Adipocyte (in vitro differentiated cells): ENCODE measurements around the gene ZMIZ1.

Source experiments
- DNase-seq: peaks from one replicate; pipeline ENCODE4 v3.0.0-alpha.2; 2015; ENCODE audit warnings: low read depth
- H3K27me3 ChIP-seq: replicated peaks from 2 replicates; pipeline ENCODE4 v1.7.0; 2013; ENCODE audit warnings: mild to moderate bottlenecking, low read length, moderate library complexity; ENCODE audit not compliant: control insufficient read depth, insufficient read depth
- H3K36me3 ChIP-seq: 2 replicates; pipeline ENCODE4 v1.7.0; 2013; ENCODE audit warnings: low read length, mild to moderate bottlenecking, moderate library complexity; ENCODE audit not compliant: control insufficient read depth, insufficient read depth, severe bottlenecking
- H3K4me1 ChIP-seq: 2 replicates; pipeline ENCODE4 v1.7.0; 2013; ENCODE audit warnings: mild to moderate bottlenecking, low read length, moderate library complexity; ENCODE audit not compliant: control insufficient read depth, insufficient read depth
- H3K4me3 ChIP-seq: 2 replicates; pipeline ENCODE4 v1.7.0; 2013; ENCODE audit warnings: mild to moderate bottlenecking, low read length, moderate library complexity
- H3K9ac ChIP-seq: 2 replicates; pipeline ENCODE4 v1.7.0; 2013; ENCODE audit warnings: mild to moderate bottlenecking, low read length, moderate library complexity
- H3K9me3 ChIP-seq: 2 replicates; pipeline ENCODE4 v1.7.0; 2013; ENCODE audit warnings: mild to moderate bottlenecking, low read length, moderate library complexity; ENCODE audit not compliant: control insufficient read depth

The ZMIZ1 gene

DNA sequence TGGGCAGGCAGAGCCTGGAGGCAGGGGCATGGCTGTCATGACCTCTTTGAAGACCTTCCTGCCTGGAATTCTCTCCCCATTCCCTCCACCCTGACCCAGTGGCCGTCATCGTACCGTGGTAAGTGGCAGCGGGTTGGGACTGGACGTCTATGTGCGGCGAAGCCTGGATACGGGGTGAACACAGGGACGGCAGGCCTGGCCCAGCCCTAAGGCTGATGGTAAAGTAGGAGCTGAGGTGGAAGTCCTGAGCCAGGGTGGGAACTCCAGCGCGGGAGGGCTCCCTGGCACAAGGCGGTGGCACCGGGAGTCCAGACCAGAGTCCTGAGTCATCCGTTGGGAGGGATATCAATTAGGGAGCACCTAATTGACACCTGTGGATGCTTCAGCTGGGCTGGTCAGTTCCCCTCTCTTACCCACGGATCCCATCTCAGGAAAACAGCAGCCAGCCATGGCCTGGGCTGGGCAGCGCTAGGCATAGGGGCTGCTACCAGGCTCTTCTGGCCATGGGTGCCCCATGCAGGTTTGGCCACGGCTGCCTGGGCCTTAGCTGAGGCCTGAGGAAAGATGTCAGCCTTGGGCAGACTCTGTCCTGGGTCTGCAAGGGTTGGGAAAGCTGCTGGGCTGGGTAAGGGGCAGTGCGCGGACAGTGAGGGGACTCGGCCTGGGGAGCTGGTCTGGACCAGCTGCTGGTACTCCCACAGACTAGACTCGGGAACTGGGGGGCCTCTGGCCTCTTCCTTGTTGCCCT lies 281.8 kb downstream of the ZMIZ1 start:
- H3K36me3 ChIP-seq = peaks cover 69% of the 10 kb centered on the region
- no peak for DNase-seq
- H3K4me3 ChIP-seq = no peak overlapping the region
- peaks cover 40% of the 10 kb centered on the region for H3K4me1 ChIP-seq
- no peak overlapping the region for H3K9ac ChIP-seq
- no peaks in the 10 kb centered on the region for H3K27me3 ChIP-seq
- no peaks in the 10 kb centered on the region for H3K9me3 ChIP-seq

DNA sequence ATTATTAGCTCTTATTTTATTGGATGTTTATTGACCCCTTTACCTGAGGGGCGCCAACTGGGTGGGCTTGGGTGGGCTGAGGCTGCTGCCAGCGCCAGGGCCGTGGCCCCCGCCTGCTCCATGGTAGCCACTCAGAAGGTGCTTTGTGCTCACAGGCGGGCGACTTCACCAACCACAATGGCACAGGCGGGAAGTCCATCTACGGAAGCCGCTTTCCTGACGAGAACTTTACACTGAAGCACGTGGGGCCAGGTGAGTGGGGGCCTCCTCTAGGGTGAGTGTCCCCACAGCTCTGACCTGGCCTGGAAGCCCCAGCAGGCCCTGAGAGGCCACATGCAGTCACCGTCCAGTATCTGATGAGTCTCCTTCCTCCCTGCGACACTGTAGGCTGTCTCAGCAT lies 282.6 kb downstream of the ZMIZ1 start:
- Histone ChIP-seq H3K27me3 (no peaks in the 10 kb centered on the region), H3K36me3 (peaks cover 77% of the 10 kb centered on the region)

DNA sequence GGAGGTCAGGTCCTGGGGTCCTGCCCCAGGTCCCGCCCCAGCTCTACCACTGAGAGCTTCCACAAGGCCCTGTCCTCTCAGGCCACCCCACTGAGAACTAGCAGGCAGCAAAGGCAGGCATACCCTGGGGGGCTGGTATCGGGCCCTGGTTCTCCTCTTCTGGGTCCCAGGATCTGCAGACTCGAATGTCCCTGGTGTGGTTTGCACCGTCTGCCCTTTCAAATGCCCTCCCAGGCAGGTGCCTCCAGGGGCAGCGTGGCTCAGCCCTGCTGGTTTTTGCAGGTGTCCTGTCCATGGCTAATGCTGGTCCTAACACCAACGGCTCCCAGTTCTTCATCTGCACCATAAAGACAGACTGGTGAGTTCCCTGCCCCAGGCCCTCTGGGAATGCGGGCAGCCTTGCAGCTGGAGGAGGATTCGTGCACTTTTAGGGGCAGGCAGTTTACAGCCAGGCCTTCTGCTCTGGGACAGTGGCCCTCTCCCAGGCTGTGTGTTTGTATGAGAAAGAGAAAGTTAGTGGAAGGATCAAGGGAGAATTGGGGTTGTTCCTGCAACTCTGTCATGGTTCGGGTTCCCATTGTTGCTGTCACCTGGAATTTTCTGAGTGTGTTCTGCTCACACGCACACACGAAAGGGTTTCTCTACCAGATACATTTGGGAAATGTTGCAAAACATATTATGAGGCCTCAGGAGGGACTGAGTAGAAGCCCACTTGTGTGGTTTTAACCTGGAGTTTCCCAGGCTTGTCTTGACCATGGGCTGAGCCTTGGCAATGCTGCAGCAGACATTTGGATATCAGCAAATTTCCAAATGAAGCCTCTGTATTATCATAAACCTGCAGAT lies 283.5 kb downstream of the ZMIZ1 start:
- Histone ChIP-seq H3K9me3 (no peaks in the 10 kb centered on the region), H3K36me3 (peaks cover 77% of the 10 kb centered on the region), H3K9ac (no peak overlapping the region), H3K4me3 (no peak overlapping the region), H3K4me1 (peaks cover 25% of the 10 kb centered on the region), H3K27me3 (no peaks in the 10 kb centered on the region)
- no peak for DNase-seq

More for the DNA sequence above, 282.6 kb downstream of the ZMIZ1 start:
- no peak overlapping the region for H3K4me3 ChIP-seq
- no peak overlapping the region for H3K9ac ChIP-seq
- H3K4me1 ChIP-seq = peaks cover 32% of the 10 kb centered on the region
- DNase-seq = no peak
- no peaks in the 10 kb centered on the region for H3K9me3 ChIP-seq

DNA sequence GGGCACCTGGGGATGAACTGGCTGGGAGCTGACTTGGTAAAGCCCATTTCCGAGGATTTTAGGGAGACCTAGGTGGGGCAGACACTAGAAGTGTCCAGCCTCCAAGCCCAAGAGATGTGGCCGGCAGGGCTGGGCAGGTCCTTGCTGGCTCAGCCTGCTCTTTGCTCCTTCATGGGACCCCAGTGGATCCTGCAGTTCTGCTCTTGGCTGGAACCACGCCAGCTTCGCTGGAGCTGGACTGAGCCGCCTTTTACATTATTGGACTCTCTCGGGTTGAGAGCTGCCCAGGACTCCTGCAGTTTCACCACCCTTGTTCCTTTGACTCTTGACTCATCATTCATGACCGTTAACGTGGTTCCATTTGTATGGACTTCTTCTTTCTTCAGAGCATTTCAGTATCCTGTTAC lies 284.2 kb downstream of the ZMIZ1 start:
- peaks cover 77% of the 10 kb centered on the region for H3K36me3 ChIP-seq
- peaks cover 25% of the 10 kb centered on the region for H3K4me1 ChIP-seq
- no peak overlapping the region for H3K4me3 ChIP-seq
- H3K9me3 ChIP-seq = no peaks in the 10 kb centered on the region
- no peak for DNase-seq
- H3K27me3 ChIP-seq = no peaks in the 10 kb centered on the region
- H3K9ac ChIP-seq = no peak overlapping the region

DNA sequence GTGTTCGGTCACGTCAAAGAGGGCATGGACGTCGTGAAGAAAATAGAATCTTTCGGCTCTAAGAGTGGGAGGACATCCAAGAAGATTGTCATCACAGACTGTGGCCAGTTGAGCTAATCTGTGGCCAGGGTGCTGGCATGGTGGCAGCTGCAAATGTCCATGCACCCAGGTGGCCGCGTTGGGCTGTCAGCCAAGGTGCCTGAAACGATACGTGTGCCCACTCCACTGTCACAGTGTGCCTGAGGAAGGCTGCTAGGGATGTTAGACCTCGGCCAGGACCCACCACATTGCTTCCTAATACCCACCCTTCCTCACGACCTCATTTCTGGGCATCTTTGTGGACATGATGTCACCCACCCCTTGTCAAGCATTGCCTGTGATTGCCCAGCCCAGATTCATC lies 285.0 kb downstream of the ZMIZ1 start:
- Histone ChIP-seq H3K4me1 (peaks cover 19% of the 10 kb centered on the region), H3K9ac (no peak overlapping the region), H3K36me3 (peaks cover 77% of the 10 kb centered on the region), H3K9me3 (no peaks in the 10 kb centered on the region), H3K27me3 (no peaks in the 10 kb centered on the region), H3K4me3 (no peak overlapping the region)
- no peak for DNase-seq

DNA sequence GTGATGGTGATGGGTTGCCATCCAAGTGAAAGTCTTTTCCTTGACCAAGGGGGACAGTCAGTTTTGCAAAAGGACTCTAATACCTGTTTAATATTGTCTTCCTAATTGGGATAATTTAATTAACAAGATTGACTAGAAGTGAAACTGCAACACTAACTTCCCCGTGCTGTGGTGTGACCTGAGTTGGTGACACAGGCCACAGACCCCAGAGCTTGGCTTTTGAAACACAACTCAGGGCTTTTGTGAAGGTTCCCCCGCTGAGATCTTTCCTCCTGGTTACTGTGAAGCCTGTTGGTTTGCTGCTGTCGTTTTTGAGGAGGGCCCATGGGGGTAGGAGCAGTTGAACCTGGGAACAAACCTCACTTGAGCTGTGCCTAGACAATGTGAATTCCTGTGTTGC lies 285.4 kb downstream of the ZMIZ1 start:
- Histone ChIP-seq H3K4me1 (peaks cover 15% of the 10 kb centered on the region), H3K9me3 (no peaks in the 10 kb centered on the region), H3K27me3 (no peaks in the 10 kb centered on the region), H3K36me3 (peaks cover 73% of the 10 kb centered on the region), H3K9ac (no peak overlapping the region), H3K4me3 (no peak overlapping the region)
- no peak for DNase-seq

DNA sequence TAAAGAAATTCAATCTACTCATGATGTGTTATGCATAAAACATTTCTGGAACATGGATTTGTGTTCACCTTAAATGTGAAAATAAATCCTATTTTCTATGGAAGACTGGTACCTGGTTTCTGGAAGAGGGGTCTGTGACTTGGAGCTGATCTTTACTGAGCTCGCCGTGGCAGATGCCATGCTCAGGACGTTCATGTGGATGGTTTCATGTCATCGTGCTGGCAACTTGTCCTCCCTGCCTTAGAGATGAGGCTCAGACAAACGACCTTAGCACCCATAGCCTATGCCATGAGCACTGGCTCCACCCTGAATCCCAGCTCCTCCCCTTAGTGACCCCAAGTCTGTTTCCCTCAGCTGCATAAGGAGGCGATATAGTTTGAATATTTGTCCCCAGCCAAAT lies 285.8 kb downstream of the ZMIZ1 start:
- Histone ChIP-seq H3K9me3 (no peaks in the 10 kb centered on the region), H3K27me3 (no peaks in the 10 kb centered on the region), H3K36me3 (peaks cover 68% of the 10 kb centered on the region), H3K9ac (no peak overlapping the region), H3K4me3 (no peak overlapping the region), H3K4me1 (peaks cover 11% of the 10 kb centered on the region)
- no peak for DNase-seq

DNA sequence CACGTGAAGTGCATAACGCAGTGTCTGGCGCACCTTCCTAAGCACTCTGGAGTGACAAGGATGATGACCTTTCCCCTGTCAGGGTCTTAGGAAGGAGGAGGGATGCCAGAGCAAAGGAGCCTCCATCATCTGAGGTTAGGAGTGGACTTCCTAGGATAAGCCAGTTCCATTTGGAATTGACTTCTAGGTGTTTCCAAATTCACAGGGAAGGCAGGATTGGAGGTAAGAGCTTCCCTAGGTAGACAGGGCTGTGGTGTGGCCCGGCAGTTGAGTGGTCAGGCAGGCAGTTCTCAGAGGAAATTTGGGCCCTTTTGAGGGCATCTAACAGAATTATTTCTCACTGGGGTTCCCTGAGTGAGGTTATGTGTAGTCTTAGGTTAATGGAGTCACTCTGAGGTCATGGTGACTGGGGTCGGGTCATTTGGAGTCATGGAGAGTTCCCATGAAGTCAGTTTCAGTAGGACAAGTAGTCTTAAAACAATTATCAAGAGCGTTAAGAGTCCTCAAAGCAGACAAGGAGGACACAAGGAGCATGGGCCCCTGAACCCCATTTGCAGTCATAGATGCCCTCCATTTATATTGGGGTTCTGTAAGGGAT lies 286.8 kb downstream of the ZMIZ1 start:
- Histone ChIP-seq H3K27me3 (no peaks in the 10 kb centered on the region), H3K9ac (no peak overlapping the region), H3K36me3 (peaks cover 59% of the 10 kb centered on the region), H3K9me3 (no peaks in the 10 kb centered on the region), H3K4me3 (no peak overlapping the region), H3K4me1 (peaks cover 2% of the 10 kb centered on the region)
- no peak for DNase-seq

DNA sequence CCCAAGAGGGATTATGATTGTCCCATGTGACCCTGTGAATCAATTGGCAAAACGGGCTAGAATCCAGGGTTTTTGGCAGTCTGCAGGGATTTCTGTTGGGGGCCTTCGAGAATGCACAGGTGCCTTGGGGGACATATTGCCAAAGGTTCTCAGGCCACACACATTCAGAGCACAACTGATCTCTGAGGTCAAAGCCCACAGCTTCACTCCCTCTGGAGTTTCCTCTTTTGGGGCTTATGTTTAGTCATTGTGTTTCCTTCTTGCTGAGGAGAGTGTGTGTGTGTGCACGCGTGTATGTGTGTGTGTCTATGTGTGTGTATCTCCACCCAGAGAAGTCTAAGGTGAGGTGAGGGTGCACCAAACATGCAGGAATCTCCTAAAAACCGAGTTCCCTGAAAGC lies 287.3 kb downstream of the ZMIZ1 start:
- no peak overlapping the region for H3K4me3 ChIP-seq
- H3K9ac ChIP-seq = no peak overlapping the region
- DNase-seq = no peak
- H3K4me1 ChIP-seq = no peaks in the 10 kb centered on the region
- peaks cover 53% of the 10 kb centered on the region for H3K36me3 ChIP-seq
- no peaks in the 10 kb centered on the region for H3K27me3 ChIP-seq
- no peaks in the 10 kb centered on the region for H3K9me3 ChIP-seq

DNA sequence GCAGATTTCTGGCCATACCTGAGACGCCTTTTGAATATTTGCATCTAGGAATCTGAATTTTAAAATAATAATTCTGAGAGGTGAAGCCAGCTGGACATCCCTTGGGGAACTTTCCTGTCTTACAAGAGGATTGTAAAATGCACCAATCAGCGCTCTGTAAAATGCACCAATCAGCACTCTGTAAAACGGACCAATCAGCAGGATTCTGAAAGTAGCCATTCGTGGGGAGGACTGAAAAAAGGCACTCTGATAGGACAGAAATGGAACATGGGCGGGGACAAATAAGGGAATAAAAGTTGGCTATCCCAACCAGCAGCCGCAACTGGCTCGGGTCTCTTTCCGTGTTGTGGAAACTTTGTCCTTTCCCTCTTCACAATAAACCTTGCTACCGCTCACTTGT lies 288.4 kb downstream of the ZMIZ1 start:
- Histone ChIP-seq H3K36me3 (peaks cover 42% of the 10 kb centered on the region), H3K4me1 (no peaks in the 10 kb centered on the region), H3K9me3 (no peaks in the 10 kb centered on the region), H3K9ac (no peak overlapping the region), H3K27me3 (no peaks in the 10 kb centered on the region), H3K4me3 (no peak overlapping the region)
- DNase-seq = no peak

DNA sequence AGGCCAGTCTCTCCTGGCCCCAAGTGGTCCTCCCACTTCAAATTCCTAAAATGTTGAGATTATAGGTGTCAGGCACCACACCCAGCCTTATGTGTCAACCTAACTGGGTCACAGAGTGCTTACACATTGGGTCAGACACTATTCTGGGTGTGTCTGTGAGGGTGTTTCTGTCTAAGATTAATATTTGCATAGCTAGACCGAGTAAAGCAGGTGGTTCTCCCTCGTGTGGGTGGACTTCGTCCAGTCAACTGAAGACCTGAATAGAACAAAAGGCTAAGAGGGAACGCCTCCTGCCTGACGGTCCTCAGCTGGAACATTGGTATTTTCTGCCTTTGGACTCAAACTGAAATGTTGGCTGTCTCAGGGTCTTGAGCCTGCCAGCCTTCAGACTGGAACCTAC lies 290.0 kb downstream of the ZMIZ1 start:
- Histone ChIP-seq H3K9ac (no peak overlapping the region), H3K9me3 (no peaks in the 10 kb centered on the region), H3K36me3 (peaks cover 26% of the 10 kb centered on the region), H3K27me3 (no peaks in the 10 kb centered on the region), H3K4me3 (no peak overlapping the region), H3K4me1 (no peaks in the 10 kb centered on the region)
- no peak for DNase-seq
